ENCODE results near the gene CCND1.

- TF ChIP-seq POLR2A (IDR thresholded peaks at IDR 0.05), result no peak
- no peak for TF ChIP-seq CTCF (IDR thresholded peaks at IDR 0.05)
Measured at GRCh38 chr11:69648679-69649575, 8.0 kb downstream of the CCND1 start.

Measured in right lobe of liver (tissue), 4 donors.